G401 (cell line): Measurements from ENCODE around the gene TSC22D4. TPM values are rescaled to one million over a fixed set of nuclear protein-coding genes. Genes with fewer than 3 reads are reported as not detected.
A peak's percentile ranks its signal among the peaks of the same experiment; 100 is the strongest.

ENCODE experiments used
- DNase-seq: peaks from one replicate; pipeline ENCODE4 v3.0.0-alpha.2; 2015; ENCODE audit warnings: low spot score
- in situ Hi-C: cut with HindIII; loops from 2 replicates; pipeline ENCODE4 v1.10.0; 2016; ENCODE audit warnings: low sequenced_read_pairs, mixed read lengths
- total RNA-seq: library from RNA; depleted of rRNA; stranded (reverse); fragments of >200 nt; shearing (Covaris generic); gene quantifications from 2 replicates; pipeline ENCODE4 v1.2.3, GENCODE V29; 2014

TSC22D4 gene
- total RNA-seq, 1 experiment from 2014 or later = 118 TPM

DNA sequence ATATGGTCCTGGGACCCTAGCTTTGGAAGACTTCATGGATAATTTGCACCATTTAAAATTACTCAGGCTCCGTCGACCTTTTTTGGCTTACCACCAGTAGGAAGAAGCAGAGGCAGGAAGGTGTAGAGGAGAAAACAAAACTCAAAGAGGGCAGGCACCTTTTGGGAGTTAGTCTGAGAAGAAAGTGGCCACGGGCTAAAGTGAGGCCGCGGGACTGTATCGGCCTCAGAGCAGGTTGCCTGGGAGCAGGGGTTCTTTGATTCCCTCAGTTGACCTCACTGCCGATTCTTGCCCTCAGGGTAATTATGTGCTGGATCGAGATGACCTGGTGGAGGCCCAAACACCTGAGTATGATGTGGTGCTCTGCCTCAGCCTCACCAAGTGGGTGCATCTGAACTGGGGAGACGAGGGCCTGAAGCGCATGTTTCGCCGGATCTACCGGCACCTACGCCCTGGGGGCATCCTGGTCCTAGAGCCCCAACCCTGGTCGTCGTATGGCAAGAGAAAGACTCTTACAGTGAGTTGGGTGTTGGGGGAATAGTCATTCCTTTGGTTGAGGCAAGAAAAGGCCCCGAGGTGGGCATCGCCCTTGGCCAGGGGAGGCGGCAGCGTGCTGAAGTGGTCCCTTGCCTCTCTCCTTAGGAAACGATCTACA, 46.3 kb downstream of the TSC22D4 start:
- no peak for DNase-seq
- in situ Hi-C loops = no loop called here

GRCh38 chr7:100432053-100432452, 47.0 kb downstream of the TSC22D4 start:
- no peak for DNase-seq
- in situ Hi-C loops = no loop called here

DNA sequence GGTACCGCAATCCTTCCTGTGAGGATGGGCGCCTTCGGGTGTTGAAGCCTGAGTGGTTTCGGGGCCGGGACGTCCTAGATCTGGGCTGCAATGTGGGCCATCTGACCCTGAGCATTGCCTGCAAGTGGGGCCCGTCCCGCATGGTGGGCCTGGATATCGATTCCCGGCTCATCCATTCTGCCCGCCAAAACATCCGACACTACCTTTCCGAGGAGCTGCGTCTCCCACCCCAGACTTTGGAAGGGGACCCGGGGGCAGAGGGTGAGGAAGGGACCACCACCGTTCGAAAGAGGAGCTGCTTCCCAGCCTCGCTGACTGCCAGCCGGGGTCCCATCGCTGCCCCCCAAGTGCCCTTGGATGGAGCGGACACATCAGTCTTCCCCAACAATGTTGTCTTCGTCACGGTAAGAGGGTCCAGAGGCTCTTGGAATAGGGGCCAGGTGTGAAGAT, 47.7 kb downstream of the TSC22D4 start:
- in situ Hi-C loops = no loop called here
- DNase-seq = no peak

- no peak for DNase-seq
- in situ Hi-C loops = no loop called here
Measured at GRCh38 chr7:100430493-100431285, 48.3 kb downstream of the TSC22D4 start.

- in situ Hi-C loops = no loop called here
- DNase-seq = peak; percentile 92
Measured at GRCh38 chr7:100429637-100430492, 49.1 kb downstream of the TSC22D4 start, which contains the start of gene MEPCE. Gene MEPCE (plus strand): TSS chr7:100429831. CDS start chr7:100430019, 188 bp downstream.

- peak; percentile 100 for DNase-seq
- in situ Hi-C loops = no loop called here
Measured at GRCh38 chr7:100428967-100429636, 49.9 kb downstream of the TSC22D4 start.

DNA sequence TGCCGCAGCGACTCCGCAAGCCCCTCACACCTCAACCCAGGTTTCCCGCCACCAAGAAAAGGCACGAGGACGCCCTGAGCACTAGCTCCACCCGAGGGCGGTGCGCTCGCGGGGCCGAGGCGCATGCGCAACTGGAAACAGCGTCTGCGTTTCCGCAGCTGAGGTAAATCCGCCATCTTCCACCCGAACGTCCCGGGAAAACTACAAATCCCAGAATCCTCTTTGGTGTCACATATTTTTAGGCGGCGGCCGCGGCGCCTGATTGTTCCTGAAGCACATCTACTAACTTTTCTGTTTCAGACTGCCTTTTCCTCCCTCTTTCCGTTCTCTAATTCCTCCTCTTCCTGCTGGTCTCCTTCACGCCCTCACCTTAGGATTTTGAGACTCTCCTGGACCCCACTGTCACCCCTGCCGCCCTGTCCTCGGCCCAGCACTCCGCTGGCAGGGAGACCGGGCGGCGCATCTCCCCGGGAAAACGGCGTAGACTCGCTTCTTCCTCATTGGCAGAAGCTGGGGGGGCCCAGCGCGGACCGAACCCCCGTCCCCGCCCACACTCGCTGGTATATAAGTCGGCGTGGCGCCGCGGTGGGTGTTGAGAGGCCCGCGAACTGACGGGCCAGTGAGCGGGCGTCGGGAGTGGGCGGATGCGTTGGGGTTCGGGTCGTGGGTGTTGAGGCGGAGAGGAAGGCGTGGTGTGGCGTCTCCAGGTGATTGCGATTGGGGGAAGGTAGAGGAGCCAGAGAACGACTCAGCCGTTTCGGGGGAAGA, 50.6 kb downstream of the TSC22D4 start, which contains the start of gene ZCWPW1:
TSS of gene ZCWPW1 (minus strand) at position 505 of the 768 bp plus-strand sequence. CDS start 8,054 bp downstream, outside the sequence.
- DNase-seq = peak; percentile 97
- in situ Hi-C loops = no loop called here

DNA sequence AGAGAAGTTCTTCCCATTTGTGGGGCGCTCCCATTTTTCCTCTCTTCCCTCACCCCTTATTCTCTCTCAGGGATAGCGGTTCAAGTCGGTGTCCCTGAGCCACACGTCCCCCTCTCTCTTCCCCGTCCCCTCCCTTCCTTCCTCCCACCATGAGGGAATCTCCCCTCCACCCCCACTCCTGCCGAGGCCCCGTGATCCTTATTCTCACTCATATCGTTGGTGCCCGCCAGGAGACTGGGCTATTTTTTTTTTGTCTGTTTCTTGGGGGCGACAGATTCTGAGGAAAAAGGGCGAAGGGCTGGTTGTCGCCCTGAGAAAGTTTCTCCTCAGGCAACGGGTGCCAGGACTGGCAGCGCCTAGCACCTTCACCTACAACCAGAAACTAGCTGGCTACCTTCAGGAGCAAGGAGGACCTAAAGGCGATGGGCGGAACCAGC, 51.2 kb downstream of the TSC22D4 start:
- DNase-seq = no peak
- in situ Hi-C loops = no loop called here

- in situ Hi-C loops = no loop called here
Measured at GRCh38 chr7:100426516-100426915, 52.5 kb downstream of the TSC22D4 start.

GRCh38 chr7:100425347-100425746, 53.7 kb downstream of the TSC22D4 start:
- DNase-seq = no peak
- in situ Hi-C loops = no loop called here

More at GRCh38 chr7:100426516-100426915, 52.5 kb downstream of the TSC22D4 start:
- DNase-seq = no peak

- in situ Hi-C loops = no loop called here
- no peak for DNase-seq
Measured at GRCh38 chr7:100423315-100423714, 55.7 kb downstream of the TSC22D4 start.

GRCh38 chr7:100419660-100420226, 59.3 kb downstream of the TSC22D4 start:
- DNase-seq = no peak
- in situ Hi-C loops = no loop called here

GRCh38 chr7:100418930-100419659, 59.9 kb downstream of the TSC22D4 start:
- in situ Hi-C loops = no loop called here
- DNase-seq = no peak
